B cell (primary cell): ENCODE results near the gene PDZD2. TPM values are rescaled to one million over a fixed set of nuclear protein-coding genes. Genes with fewer than 3 reads are reported as not detected.

ENCODE experiments used
- ATAC-seq: fragments of 200-7000 bp; cut with Tn5 transposase; one replicate; pipeline ENCODE4 v1.10.0; 2021; ENCODE audit warnings: low read depth, mild to moderate bottlenecking, moderate number of reproducible peaks, moderate library complexity
- CTCF ChIA-PET: fragments of 350-600 bp; sonication (Branson Sonifier 250); formaldehyde crosslinking; loops from one replicate; lab custom pipeline; 2021; ENCODE audit warnings: antibody characterized with exemption, inconsistent platforms; lab: Charles Lee
- POLR2A ChIA-PET: fragments of 350-600 bp; sonication (Branson Sonifier 250); formaldehyde crosslinking; loops from one replicate; lab custom pipeline; 2021; ENCODE audit warnings: antibody characterized with exemption; lab: Charles Lee
- DNase-seq: peaks from one replicate; pipeline ENCODE4 v3.0.0; 2013
- H2AFZ ChIP-seq: 2 replicates; pipeline ENCODE4 v1.6.1; 2012; ENCODE audit warnings: mild to moderate bottlenecking, low read depth, low read length; ENCODE audit not compliant: insufficient read depth, poor library complexity, severe bottlenecking
- H3K27ac ChIP-seq, 2 donors: 1 replicate in 1 of 2; 2 replicates in 1 of 2; pipeline ENCODE4 v1.5.1; 2012 to 2013; ENCODE audit warnings: low read length in 2 of 2, mild to moderate bottlenecking in 2 of 2, moderate library complexity in 1 of 2
- H3K27me3 ChIP-seq, 4 experiments: fragments of 200-600 bp in 1 of 4; sonication (generic) in 1 of 4; replicated peaks in 1 of 4; 1 replicate in 2 of 4; 2 replicates in 2 of 4; pipeline versions ENCODE4 v1.6.1 to v1.7.0; 2013 to 2016; ENCODE audit warnings: low read length in 3 of 4, mild to moderate bottlenecking in 2 of 4, mixed read lengths in 1 of 4, moderate library complexity in 1 of 4; ENCODE audit not compliant: insufficient read depth in 4 of 4, control insufficient read depth in 3 of 4; ENCODE audit errors: control extremely low read depth in 1 of 4
- H3K36me3 ChIP-seq, 2 experiments: replicated peaks in 1 of 2; 1 replicate in 1 of 2; 2 replicates in 1 of 2; pipeline versions ENCODE4 v1.6.1 to v1.7.1; 2013; ENCODE audit warnings: low read length in 1 of 2; ENCODE audit not compliant: insufficient read depth in 2 of 2, control insufficient read depth in 1 of 2; ENCODE audit errors: control extremely low read depth in 1 of 2, extremely low read depth in 1 of 2
- H3K4me1 ChIP-seq, 2 donors: fragments of 200-600 bp in 1 of 2; sonication (generic) in 1 of 2; 1 replicate in 1 of 2; 2 replicates in 1 of 2; pipeline versions ENCODE4 v1.5.1 to v1.6.1; 2013 to 2017; ENCODE audit warnings: low read length in 2 of 2; ENCODE audit not compliant: control insufficient read depth in 2 of 2, insufficient read depth in 2 of 2
- H3K4me2 ChIP-seq: replicated peaks from 2 replicates; pipeline ENCODE3; 2012; ENCODE audit warnings: mild to moderate bottlenecking, low read depth, low read length; ENCODE audit not compliant: poor library complexity, severe bottlenecking
- H3K4me3 ChIP-seq, 5 experiments: fragments of 200-600 bp in 1 of 5; sonication (generic) in 1 of 5; 1 replicate in 3 of 5; 2 replicates in 2 of 5; pipeline versions ENCODE4 v1.5.1 to v1.7.0; 2011 to 2016; ENCODE audit warnings: low read length in 4 of 5, mild to moderate bottlenecking in 4 of 5, low read depth in 2 of 5, control low read depth in 1 of 5, moderate library complexity in 1 of 5; ENCODE audit not compliant: insufficient read depth in 1 of 5; ENCODE audit errors: control extremely low read depth in 1 of 5, extremely low read depth in 1 of 5
- H3K79me2 ChIP-seq: fragments of 200-600 bp; sonication (generic); one replicate; pipeline ENCODE4 v1.6.0; 2016; ENCODE audit warnings: low read length; ENCODE audit not compliant: control insufficient read depth, insufficient read depth
- H3K9ac ChIP-seq: fragments of 200-600 bp; sonication (generic); 2 replicates; pipeline ENCODE4 v1.6.1; 2017; ENCODE audit warnings: mild to moderate bottlenecking, low read length, moderate library complexity
- H3K9me3 ChIP-seq, 3 donors: one replicate each; pipeline versions ENCODE4 v1.6.1 to v1.7.1; 2013; ENCODE audit warnings: low read length in 2 of 3; ENCODE audit not compliant: control insufficient read depth in 2 of 3, insufficient read depth in 1 of 3; ENCODE audit errors: control extremely low read depth in 1 of 3
- H4K20me1 ChIP-seq: 2 replicates; pipeline ENCODE4 v1.6.0; 2012; ENCODE audit warnings: mild to moderate bottlenecking, low read length; ENCODE audit not compliant: insufficient read depth, control insufficient read depth, poor library complexity, severe bottlenecking
- H3K27ac Mint-ChIP-seq: one replicate; pipeline ENCODE4 v1.8.0; 2021; ENCODE audit warnings: mixed read lengths
- H3K27me3 Mint-ChIP-seq: one replicate; pipeline ENCODE4 v1.8.0; 2021; ENCODE audit warnings: mixed read lengths
- H3K4me1 Mint-ChIP-seq: one replicate; pipeline ENCODE4 v1.8.0; 2021; ENCODE audit warnings: mixed read lengths
- H3K4me3 Mint-ChIP-seq: one replicate; pipeline ENCODE4 v1.8.0; 2021; ENCODE audit warnings: mixed read lengths
- H3K9me3 Mint-ChIP-seq: one replicate; pipeline ENCODE4 v1.8.0; 2022; ENCODE audit warnings: mixed read lengths; ENCODE audit not compliant: insufficient read depth
- EZH2 ChIP-seq: IDR thresholded peaks from 2 replicates; pipeline ENCODE4 v1.6.1; 2012; ENCODE audit warnings: borderline replicate concordance, low read depth, mild to moderate bottlenecking, moderate library complexity, low read length; ENCODE audit not compliant: insufficient read depth, poor library complexity, severe bottlenecking
- WGBS: methylation state at CpG from one replicate; pipeline ENCODE4 v1.1.5; 2013; ENCODE audit warnings: missing lambda C conversion rate; ENCODE audit not compliant: insufficient coverage; 5-methylcytosine and 5-hydroxymethylcytosine counted together
- intact Hi-C: fragments of 100-400 bp; cut with micrococcal nuclease; formaldehyde crosslinking; loops from one replicate; pipeline ENCODE4 v1.10.0; 2022
- polyA plus RNA-seq: library from polyadenylated mRNA; depleted of rRNA; stranded (reverse); fragments of >200 nt; gene quantifications from 2 replicates; pipeline ENCODE4 v1.2.3, GENCODE V29; 2012
- total RNA-seq, 2 donors: library from RNA; stranded (reverse); fragments of 120-200 nt in 1 of 2; gene quantifications; 1 replicate in 1 of 2; 2 replicates in 1 of 2; pipeline versions ENCODE4 v1.2.3 to v1.2.4, GENCODE V29; 2013 to 2022
- TF ChIP-seq, protein P1 (sequence below): fragments of 200-600 bp; IDR thresholded peaks from one replicate; pipeline ENCODE4 v1.8.0; 2022; ENCODE audit warnings: antibody characterized with exemption, mild to moderate bottlenecking

Gene PDZD2
- total and polyA plus RNA-seq, 2 donors (not counting 1 experiment from before 2014, with no cell fraction given) = not detected

DNA sequence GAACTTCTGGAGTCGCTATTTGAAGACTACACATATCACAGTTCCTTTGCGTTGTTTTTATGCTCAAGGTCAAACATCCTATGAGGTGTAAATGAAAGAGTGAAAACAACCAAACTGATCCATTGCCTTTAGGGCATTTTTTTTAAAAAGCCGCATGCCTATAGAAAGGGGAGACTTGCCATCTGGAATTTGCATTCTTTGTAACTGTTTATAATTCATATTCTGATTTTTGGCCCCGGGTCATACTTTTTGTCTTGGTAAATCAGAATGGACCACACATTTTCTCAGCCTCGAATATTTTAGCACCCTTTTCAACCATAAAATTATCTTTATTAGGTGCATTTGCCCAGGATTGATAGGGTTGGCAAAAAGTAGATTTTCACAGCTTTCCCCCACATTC lies 347.2 kb downstream of the PDZD2 start:
- Mint-ChIP-seq H3K4me3 (no peak overlapping the region), H3K4me1 (no peaks in the 10 kb centered on the region), H3K27me3 (peaks cover 5% of the 10 kb centered on the region), H3K27ac (no peak overlapping the region), H3K9me3 (peaks cover 3% of the 10 kb centered on the region)
- no peak overlapping the region for H3K9ac ChIP-seq
- POLR2A ChIA-PET = no interaction called here
- H3K27me3 ChIP-seq = no peaks in the 10 kb centered on the region
- CTCF ChIA-PET = no interaction called here
- WGBS = no CpG with 5 or more reads among the region's 5 CpGs
- H3K27ac ChIP-seq = no peak overlapping the region
- TF ChIP-seq, protein P1, sequence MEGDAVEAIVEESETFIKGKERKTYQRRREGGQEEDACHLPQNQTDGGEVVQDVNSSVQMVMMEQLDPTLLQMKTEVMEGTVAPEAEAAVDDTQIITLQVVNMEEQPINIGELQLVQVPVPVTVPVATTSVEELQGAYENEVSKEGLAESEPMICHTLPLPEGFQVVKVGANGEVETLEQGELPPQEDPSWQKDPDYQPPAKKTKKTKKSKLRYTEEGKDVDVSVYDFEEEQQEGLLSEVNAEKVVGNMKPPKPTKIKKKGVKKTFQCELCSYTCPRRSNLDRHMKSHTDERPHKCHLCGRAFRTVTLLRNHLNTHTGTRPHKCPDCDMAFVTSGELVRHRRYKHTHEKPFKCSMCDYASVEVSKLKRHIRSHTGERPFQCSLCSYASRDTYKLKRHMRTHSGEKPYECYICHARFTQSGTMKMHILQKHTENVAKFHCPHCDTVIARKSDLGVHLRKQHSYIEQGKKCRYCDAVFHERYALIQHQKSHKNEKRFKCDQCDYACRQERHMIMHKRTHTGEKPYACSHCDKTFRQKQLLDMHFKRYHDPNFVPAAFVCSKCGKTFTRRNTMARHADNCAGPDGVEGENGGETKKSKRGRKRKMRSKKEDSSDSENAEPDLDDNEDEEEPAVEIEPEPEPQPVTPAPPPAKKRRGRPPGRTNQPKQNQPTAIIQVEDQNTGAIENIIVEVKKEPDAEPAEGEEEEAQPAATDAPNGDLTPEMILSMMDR = no peak
- TF ChIP-seq EZH2 = no peak
- H3K4me3 ChIP-seq = no peak overlapping the region
- H2AFZ ChIP-seq = no peak overlapping the region
- no peak for ATAC-seq
- no peaks in the 10 kb centered on the region for H4K20me1 ChIP-seq
- intact Hi-C loops = no loop called here
- H3K36me3 ChIP-seq = no peaks in the 10 kb centered on the region
- H3K4me2 ChIP-seq = no peak overlapping the region
- no peak for DNase-seq
- H3K4me1 ChIP-seq = no peaks in the 10 kb centered on the region
- peaks cover 0 to 12% (median 0%) of the 10 kb centered on the region in 3 donors for H3K9me3 ChIP-seq
- no peaks in the 10 kb centered on the region for H3K79me2 ChIP-seq

- H3K4me1 ChIP-seq = no peaks in the 10 kb centered on the region
- H3K9me3 Mint-ChIP-seq = peaks cover 3% of the 10 kb centered on the region
- no peak for ATAC-seq
- no peak overlapping the region for H3K4me3 Mint-ChIP-seq
- H3K27me3 Mint-ChIP-seq = no peaks in the 10 kb centered on the region
- H3K9ac ChIP-seq = no peak overlapping the region
- no peak for DNase-seq
- no peak overlapping the region for H3K4me3 ChIP-seq
- ChIA-PET POLR2A (no interaction called here), CTCF (no interaction called here)
- H3K79me2 ChIP-seq = no peaks in the 10 kb centered on the region
- WGBS = 97% methylated on average over 6 of the region's 7 CpGs
- no peaks in the 10 kb centered on the region for H3K36me3 ChIP-seq
- H4K20me1 ChIP-seq = no peaks in the 10 kb centered on the region
- no peaks in the 10 kb centered on the region for H3K27me3 ChIP-seq
- no peak overlapping the region for H3K4me2 ChIP-seq
- H3K9me3 ChIP-seq = peaks cover 0 to 12% (median 0%) of the 10 kb centered on the region in 3 donors
- H3K27ac ChIP-seq = no peak overlapping the region
- no peaks in the 10 kb centered on the region for H3K4me1 Mint-ChIP-seq
- intact Hi-C loops = no loop called here
- no peak overlapping the region for H3K27ac Mint-ChIP-seq
- H2AFZ ChIP-seq = no peak overlapping the region
- TF ChIP-seq EZH2 = no peak
- TF ChIP-seq, protein P1 = no peak
Observed at GRCh38 chr5:31987985-31988710, 349.2 kb downstream of the PDZD2 start.
